Esophagus muscularis mucosa (tissue), 2 donors: Measurements from ENCODE around the gene ULK4.

Source experiments
- EP300 ChIP-seq: sonication (generic); formaldehyde crosslinking; IDR thresholded peaks from one replicate; pipeline ENCODE4 v1.6.1; 2017; ENCODE audit warnings: antibody characterized with exemption
- POLR2A ChIP-seq: fragments of 450-650 bp; IDR thresholded peaks from one replicate; pipeline ENCODE4 v1.6.1; 2017; ENCODE audit warnings: antibody characterized with exemption, moderate library complexity, mild to moderate bottlenecking, low read depth

DNA sequence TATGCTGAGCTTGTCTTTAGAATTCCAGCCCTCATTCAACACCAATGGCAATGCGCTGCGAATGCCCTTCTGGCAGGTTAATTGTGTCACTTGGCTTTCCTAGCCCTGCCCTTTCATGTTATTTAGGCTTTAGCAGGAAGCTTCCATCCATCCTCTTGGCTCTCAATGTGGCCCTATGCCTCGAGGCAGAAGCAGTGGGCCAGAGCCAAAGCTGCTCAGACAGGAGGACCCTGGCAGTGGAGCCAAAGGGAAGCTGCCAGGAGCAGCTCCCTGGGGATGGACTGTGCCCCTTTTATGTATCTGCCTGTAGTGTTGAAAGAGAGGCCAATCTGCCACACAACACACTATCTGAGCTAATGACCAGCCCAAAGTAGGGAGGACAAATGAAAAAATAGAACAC lies 386.2 kb downstream of the ULK4 start:
- TF ChIP-seq POLR2A, result no peak
- no peak for TF ChIP-seq EP300
